ENCODE results near the gene ABCB9. TPM values are rescaled to one million over a fixed set of nuclear protein-coding genes. Genes with fewer than 3 reads are reported as not detected.

The ABCB9 gene
- total RNA-seq, 1 experiment from 2014 or later: 6.3 TPM

Small RNA genes lying within 50 kb of the gene (microRNA-seq; reads per million reads assigned to microRNA genes)
- gene MIR4304 (ENCODE audit: borderline number of aligned reads): not detected

Other genes starting within 250 kb of the ABCB9 start
- not detected in 3 replicates for gene HCAR3, start 249.7 kb downstream of the ABCB9 start, total RNA-seq (2021)
- 0.04 TPM in 1 of 3 replicates, not detected in the others for gene HCAR1, start 235.6 kb downstream of the ABCB9 start, total RNA-seq (2021)
- gene DENR, start 213.6 kb downstream of the ABCB9 start, total RNA-seq (2021): 66.5 to 81.5 TPM (median 70.8 TPM) in 3 replicates
- 0.33 to 0.78 TPM (median 0.34 TPM) in 3 replicates for gene CCDC62, start 191.9 kb downstream of the ABCB9 start, total RNA-seq (2021)
- 22.8 to 45.2 TPM (median 26.8 TPM) in 3 replicates for gene HIP1R, start 131.0 kb downstream of the ABCB9 start, total RNA-seq (2021)
- gene VPS37B, start 70.3 kb downstream of the ABCB9 start, total RNA-seq (2021): 10.4 to 18.1 TPM (median 11.4 TPM) in 3 replicates
- 17.3 to 28.1 TPM (median 23.9 TPM) in 3 replicates for gene OGFOD2, start 8.8 kb upstream of the ABCB9 start, total RNA-seq (2021)
- 133 to 150 TPM (median 146 TPM) in 3 replicates for gene ARL6IP4, start 14.2 kb upstream of the ABCB9 start, total RNA-seq (2021)
- gene PITPNM2, start 184.6 kb upstream of the ABCB9 start, total RNA-seq (2021): 4.8 to 8.2 TPM (median 7.4 TPM) in 3 replicates